Measurements from ENCODE around the gene HSF2. TPM values are rescaled to one million over a fixed set of nuclear protein-coding genes. Genes with fewer than 3 reads are reported as not detected.
A peak's percentile ranks its signal among the peaks of the same experiment; 100 is the strongest.

HSF2 gene
- total and polyA plus RNA-seq, 2 of the 13 experiments (the other 11 are each of a cell fraction or from before 2014, with no cell fraction given): 24.8 to 26.4 TPM

GRCh38 chr6:122471107-122472021 lies 71.9 kb downstream of the HSF2 start, which contains the start of gene SERINC1 (continued):
- TF ChIP-seq, protein P1, sequence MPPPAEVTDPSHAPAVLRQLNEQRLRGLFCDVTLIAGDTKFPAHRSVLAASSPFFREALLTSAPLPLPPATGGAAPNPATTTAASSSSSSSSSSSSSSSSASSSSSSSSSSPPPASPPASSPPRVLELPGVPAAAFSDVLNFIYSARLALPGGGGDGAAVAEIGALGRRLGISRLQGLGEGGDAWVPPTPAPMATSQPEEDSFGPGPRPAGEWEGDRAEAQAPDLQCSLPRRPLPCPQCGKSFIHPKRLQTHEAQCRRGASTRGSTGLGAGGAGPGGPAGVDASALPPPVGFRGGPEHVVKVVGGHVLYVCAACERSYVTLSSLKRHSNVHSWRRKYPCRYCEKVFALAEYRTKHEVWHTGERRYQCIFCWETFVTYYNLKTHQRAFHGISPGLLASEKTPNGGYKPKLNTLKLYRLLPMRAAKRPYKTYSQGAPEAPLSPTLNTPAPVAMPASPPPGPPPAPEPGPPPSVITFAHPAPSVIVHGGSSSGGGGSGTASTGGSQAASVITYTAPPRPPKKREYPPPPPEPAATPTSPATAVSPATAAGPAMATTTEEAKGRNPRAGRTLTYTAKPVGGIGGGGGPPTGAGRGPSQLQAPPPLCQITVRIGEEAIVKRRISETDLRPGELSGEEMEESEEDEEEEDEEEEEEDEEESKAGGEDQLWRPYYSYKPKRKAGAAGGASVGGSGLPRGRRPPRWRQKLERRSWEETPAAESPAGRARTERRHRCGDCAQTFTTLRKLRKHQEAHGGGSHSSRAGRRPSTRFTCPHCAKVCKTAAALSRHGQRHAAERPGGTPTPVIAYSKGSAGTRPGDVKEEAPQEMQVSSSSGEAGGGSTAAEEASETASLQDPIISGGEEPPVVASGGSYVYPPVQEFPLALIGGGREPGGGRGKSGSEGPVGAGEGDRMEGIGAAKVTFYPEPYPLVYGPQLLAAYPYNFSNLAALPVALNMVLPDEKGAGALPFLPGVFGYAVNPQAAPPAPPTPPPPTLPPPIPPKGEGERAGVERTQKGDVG (CRISPR knock-in tag; IDR thresholded peaks at IDR 0.05; ENCODE audit: borderline replicate concordance): peak; percentile 76; the same call in 1 of the 2 replicates
- TF ChIP-seq TAF15 (IDR thresholded peaks at IDR 0.05; ENCODE audit: low read depth, low read length, poor library complexity, severe bottlenecking) (no peak), ZNF790 (CRISPR knock-in tag; IDR thresholded peaks at IDR 0.05; ENCODE audit: borderline replicate concordance) (no peak), MED13 (CRISPR knock-in tag; IDR thresholded peaks at IDR 0.05) (no peak), CENPBD1 (CRISPR knock-in tag; IDR thresholded peaks at IDR 0.05; ENCODE audit: borderline replicate concordance, low read depth) (0 out of 2 replicates have a peak, but pooled peaks have one; percentile 37), MYPOP (CRISPR knock-in tag; IDR thresholded peaks at IDR 0.05) (peak; percentile 83), ZNF572 (CRISPR knock-in tag; IDR thresholded peaks at IDR 0.05) (peak; percentile 91; the same call in 1 of the 2 replicates), LCORL (IDR thresholded peaks at IDR 0.05) (no peak), LCORL (CRISPR knock-in tag; IDR thresholded peaks at IDR 0.05) (peak; percentile 44; the same call in 1 of the 2 replicates), ZNF564 (CRISPR knock-in tag; IDR thresholded peaks at IDR 0.05) (no peak), XBP1 (CRISPR knock-in tag; IDR thresholded peaks at IDR 0.05) (no peak), ZNF607 (CRISPR knock-in tag; IDR thresholded peaks at IDR 0.05; ENCODE audit: borderline replicate concordance) (no peak), GFI1 (CRISPR knock-in tag; IDR thresholded peaks at IDR 0.05; ENCODE audit: borderline replicate concordance) (peak; percentile 72; the same call in 1 of the 2 replicates)
- TF ChIP-seq, protein P2, sequence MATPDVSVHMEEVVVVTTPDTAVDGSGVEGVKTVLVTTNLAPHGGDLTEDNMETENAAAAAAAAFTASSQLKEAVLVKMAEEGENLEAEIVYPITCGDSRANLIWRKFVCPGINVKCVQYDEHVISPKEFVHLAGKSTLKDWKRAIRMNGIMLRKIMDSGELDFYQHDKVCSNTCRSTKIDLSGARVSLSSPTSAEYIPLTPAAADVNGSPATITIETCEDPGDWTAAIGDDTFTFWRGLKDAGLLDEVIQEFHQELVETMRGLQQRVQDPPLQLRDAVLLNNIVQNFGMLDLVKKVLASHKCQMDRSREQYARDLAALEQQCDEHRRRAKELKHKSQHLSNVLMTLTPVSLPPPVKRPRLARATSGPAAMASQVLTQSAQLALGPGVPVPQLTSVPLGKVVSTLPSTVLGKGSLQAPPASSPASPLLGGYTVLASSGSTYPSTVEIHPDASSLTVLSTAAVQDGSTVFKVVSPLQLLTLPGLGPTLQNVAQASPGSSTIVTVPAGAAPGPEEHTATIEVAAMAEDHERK (CRISPR knock-in tag; IDR thresholded peaks at IDR 0.05; ENCODE audit: low read depth): peak; percentile 73
- TF ChIP-seq, protein P3, sequence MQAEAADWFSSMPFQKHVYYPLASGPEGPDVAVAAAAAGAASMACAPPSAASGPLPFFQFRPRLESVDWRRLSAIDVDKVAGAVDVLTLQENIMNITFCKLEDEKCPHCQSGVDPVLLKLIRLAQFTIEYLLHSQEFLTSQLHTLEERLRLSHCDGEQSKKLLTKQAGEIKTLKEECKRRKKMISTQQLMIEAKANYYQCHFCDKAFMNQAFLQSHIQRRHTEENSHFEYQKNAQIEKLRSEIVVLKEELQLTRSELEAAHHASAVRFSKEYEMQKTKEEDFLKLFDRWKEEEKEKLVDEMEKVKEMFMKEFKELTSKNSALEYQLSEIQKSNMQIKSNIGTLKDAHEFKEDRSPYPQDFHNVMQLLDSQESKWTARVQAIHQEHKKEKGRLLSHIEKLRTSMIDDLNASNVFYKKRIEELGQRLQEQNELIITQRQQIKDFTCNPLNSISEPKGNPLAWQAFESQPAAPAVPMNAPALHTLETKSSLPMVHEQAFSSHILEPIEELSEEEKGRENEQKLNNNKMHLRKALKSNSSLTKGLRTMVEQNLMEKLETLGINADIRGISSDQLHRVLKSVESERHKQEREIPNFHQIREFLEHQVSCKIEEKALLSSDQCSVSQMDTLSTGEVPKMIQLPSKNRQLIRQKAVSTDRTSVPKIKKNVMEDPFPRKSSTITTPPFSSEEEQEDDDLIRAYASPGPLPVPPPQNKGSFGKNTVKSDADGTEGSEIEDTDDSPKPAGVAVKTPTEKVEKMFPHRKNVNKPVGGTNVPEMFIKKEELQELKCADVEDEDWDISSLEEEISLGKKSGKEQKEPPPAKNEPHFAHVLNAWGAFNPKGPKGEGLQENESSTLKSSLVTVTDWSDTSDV (CRISPR knock-in tag; IDR thresholded peaks at IDR 0.05): 0 out of 2 replicates have a peak, but pooled peaks have one; percentile 74
